Body of pancreas (tissue), 4 donors: Measurements from ENCODE around the gene SLC4A1.

Source experiments
- POLR2A ChIP-seq, 3 donors: fragments of 450-650 bp; IDR thresholded peaks; one replicate each; pipeline ENCODE4 v1.6.1; 2016; ENCODE audit warnings: antibody characterized with exemption in 3 of 3, mild to moderate bottlenecking in 2 of 3
- TF ChIP-seq, protein P1 (sequence below), 7 experiments: fragments of 450-650 bp in 4 of 7; fragments of 200-600 bp in 3 of 7; sonication (generic) in 3 of 7; IDR thresholded peaks; one replicate each; pipeline ENCODE4 v1.5.1; 2016 to 2019; ENCODE audit warnings: antibody characterized with exemption in 7 of 7

- TF ChIP-seq, protein P1, sequence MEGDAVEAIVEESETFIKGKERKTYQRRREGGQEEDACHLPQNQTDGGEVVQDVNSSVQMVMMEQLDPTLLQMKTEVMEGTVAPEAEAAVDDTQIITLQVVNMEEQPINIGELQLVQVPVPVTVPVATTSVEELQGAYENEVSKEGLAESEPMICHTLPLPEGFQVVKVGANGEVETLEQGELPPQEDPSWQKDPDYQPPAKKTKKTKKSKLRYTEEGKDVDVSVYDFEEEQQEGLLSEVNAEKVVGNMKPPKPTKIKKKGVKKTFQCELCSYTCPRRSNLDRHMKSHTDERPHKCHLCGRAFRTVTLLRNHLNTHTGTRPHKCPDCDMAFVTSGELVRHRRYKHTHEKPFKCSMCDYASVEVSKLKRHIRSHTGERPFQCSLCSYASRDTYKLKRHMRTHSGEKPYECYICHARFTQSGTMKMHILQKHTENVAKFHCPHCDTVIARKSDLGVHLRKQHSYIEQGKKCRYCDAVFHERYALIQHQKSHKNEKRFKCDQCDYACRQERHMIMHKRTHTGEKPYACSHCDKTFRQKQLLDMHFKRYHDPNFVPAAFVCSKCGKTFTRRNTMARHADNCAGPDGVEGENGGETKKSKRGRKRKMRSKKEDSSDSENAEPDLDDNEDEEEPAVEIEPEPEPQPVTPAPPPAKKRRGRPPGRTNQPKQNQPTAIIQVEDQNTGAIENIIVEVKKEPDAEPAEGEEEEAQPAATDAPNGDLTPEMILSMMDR (IDR thresholded peaks at IDR 0.05) = no peak
- TF ChIP-seq POLR2A (IDR thresholded peaks at IDR 0.05) = no peak
These were observed 16.9 kb downstream of the SLC4A1 start for GRCh38 chr17:44251062-44251461.
